ENCODE measurements around the gene NYNRIN.

Gene NYNRIN

GRCh38 chr14:24401810-24402702 lies 3.3 kb downstream of the NYNRIN start:
- peaks cover 0 to 2% of the 10 kb centered on the region in 2 donors for H3K36me3 ChIP-seq (replicated peaks in 1 of 2; ENCODE audit: control insufficient read depth in 2 of 2, insufficient read depth in 2 of 2, low read length in 2 of 2)
- no peak overlapping the region for H2AK5ac ChIP-seq (ENCODE audit: low read depth, low read length)
- no peak overlapping the region for H2BK5ac ChIP-seq (ENCODE audit: low read length)
- no peak overlapping the region for H2BK15ac ChIP-seq (ENCODE audit: low read length)
- no peak overlapping the region for H2BK12ac ChIP-seq (ENCODE audit: low read length)
- no peak overlapping the region for H3K4ac ChIP-seq (ENCODE audit: low read length)
- H2AFZ ChIP-seq (ENCODE audit: low read length), result no peak overlapping the region
- H3K9me3 ChIP-seq (replicated peaks in 1 of 2; ENCODE audit: control insufficient read depth in 2 of 2, insufficient read depth in 1 of 2, low read depth in 1 of 2, low read length in 2 of 2), result no peaks in the 10 kb centered on the region
- no CpG with 5 or more reads among the region's 9 CpGs for WGBS, 2 donors (ENCODE audit: extremely low coverage in 2 of 2, insufficient read length in 2 of 2, insufficient replicate concordance in 1 of 2)
- H4K8ac ChIP-seq (ENCODE audit: low read depth, low read length), result no peak overlapping the region
- H3K27ac ChIP-seq (replicated peaks; ENCODE audit: low read length), result no peak overlapping the region
- H3K23ac ChIP-seq (ENCODE audit: low read depth, low read length, poor library complexity), result no peak overlapping the region
- no peak for DNase-seq (ENCODE audit: low spot score)
- no peak overlapping the region for H3K14ac ChIP-seq (ENCODE audit: low read length)
- no peak overlapping the region for H3K4me3 ChIP-seq (ENCODE audit: low read length in 2 of 2)
- H3K4me2 ChIP-seq (ENCODE audit: insufficient read depth, low read length, poor library complexity, severe bottlenecking), result no peak overlapping the region
- H3K9ac ChIP-seq (ENCODE audit: low read depth, low read length, poor library complexity), result no peak overlapping the region
- peaks cover 0 to 49% (median 0%) of the 10 kb centered on the region in 3 experiments for H3K27me3 ChIP-seq (ENCODE audit: control insufficient read depth in 3 of 3, insufficient read depth in 3 of 3, low read depth in 1 of 3, low read length in 3 of 3)
- no peak overlapping the region for H3K18ac ChIP-seq (ENCODE audit: low read length)
- peaks cover 11 to 28% of the 10 kb centered on the region in 2 donors for H3K4me1 ChIP-seq (ENCODE audit: control insufficient read depth in 2 of 2, insufficient read depth in 1 of 2, low read depth in 1 of 2, low read length in 2 of 2)
- peaks cover 3% of the 10 kb centered on the region for H3K79me1 ChIP-seq (ENCODE audit: low read depth, low read length)
- H4K91ac ChIP-seq (ENCODE audit: low read depth, low read length, poor library complexity), result no peak overlapping the region
- no peak overlapping the region for H2BK120ac ChIP-seq (ENCODE audit: low read depth, low read length)

DNA sequence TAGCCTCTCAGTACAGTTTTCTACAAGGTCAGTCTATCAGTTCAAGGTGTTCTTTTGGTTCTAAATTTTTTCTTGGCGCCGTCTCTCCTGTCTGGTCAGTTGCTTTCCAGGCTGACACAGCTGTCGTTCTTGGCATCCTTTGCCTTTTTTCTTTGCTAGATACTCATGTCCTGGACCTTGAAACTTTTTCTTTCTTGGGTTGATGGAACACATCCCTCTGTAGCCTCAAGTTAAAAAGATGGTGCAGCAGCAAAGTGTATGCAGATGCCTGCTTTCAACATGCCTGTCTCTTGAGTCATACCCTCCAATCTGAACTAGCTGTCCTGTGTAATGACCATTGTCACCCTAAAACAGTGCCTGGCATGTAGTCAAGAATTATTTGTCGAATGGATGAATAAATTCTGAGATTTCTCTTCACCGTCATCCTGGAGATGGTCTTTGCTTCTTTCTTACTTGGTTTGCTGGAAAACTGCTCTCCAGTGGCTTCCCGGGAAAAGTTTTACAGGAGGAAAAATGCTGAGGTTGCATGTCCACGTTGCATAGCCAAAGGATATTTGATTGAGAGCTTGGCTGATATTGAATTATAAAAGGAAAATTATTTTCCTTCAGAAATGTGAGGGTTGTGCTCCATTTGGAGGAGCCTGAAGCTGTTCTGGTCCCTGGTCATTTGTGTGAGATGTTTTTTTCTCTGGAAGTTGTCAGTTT lies 4.6 kb downstream of the NYNRIN start:
- Histone ChIP-seq H3K9me3 (replicated peaks in 1 of 2; ENCODE audit: control insufficient read depth in 2 of 2, insufficient read depth in 1 of 2, low read depth in 1 of 2, low read length in 2 of 2) (no peaks in the 10 kb centered on the region), H2BK120ac (ENCODE audit: low read depth, low read length) (no peak overlapping the region), H3K23ac (ENCODE audit: low read depth, low read length, poor library complexity) (no peak overlapping the region), H2BK12ac (ENCODE audit: low read length) (no peak overlapping the region), H3K4me3 (ENCODE audit: low read length in 2 of 2) (no peak overlapping the region), H3K27me3 (ENCODE audit: control insufficient read depth in 3 of 3, insufficient read depth in 3 of 3, low read depth in 1 of 3, low read length in 3 of 3) (peaks cover 0 to 40% (median 0%) of the 10 kb centered on the region in 3 experiments), H3K14ac (ENCODE audit: low read length) (no peak overlapping the region), H3K9ac (ENCODE audit: low read depth, low read length, poor library complexity) (no peak overlapping the region), H3K36me3 (replicated peaks in 1 of 2; ENCODE audit: control insufficient read depth in 2 of 2, insufficient read depth in 2 of 2, low read length in 2 of 2) (peaks cover 0 to 3% of the 10 kb centered on the region in 2 donors), H3K4me1 (ENCODE audit: control insufficient read depth in 2 of 2, insufficient read depth in 1 of 2, low read depth in 1 of 2, low read length in 2 of 2) (peaks cover 8 to 22% of the 10 kb centered on the region in 2 donors), H2BK5ac (ENCODE audit: low read length) (no peak overlapping the region), H3K18ac (ENCODE audit: low read length) (no peak overlapping the region), H3K27ac (replicated peaks; ENCODE audit: low read length) (no peak overlapping the region), H4K91ac (ENCODE audit: low read depth, low read length, poor library complexity) (no peak overlapping the region), H3K4ac (ENCODE audit: low read length) (no peak overlapping the region), H2AK5ac (ENCODE audit: low read depth, low read length) (no peak overlapping the region), H4K8ac (ENCODE audit: low read depth, low read length) (no peak overlapping the region), H3K79me1 (ENCODE audit: low read depth, low read length) (peaks cover 3% of the 10 kb centered on the region), H2AFZ (ENCODE audit: low read length) (no peak overlapping the region), H3K4me2 (ENCODE audit: insufficient read depth, low read length, poor library complexity, severe bottlenecking) (no peak overlapping the region), H2BK15ac (ENCODE audit: low read length) (no peak overlapping the region)
- WGBS, 2 donors (ENCODE audit: extremely low coverage in 2 of 2, insufficient read length in 2 of 2, insufficient replicate concordance in 1 of 2), result no CpG with 5 or more reads among the region's 7 CpGs
- no peak for DNase-seq (ENCODE audit: low spot score)

- Histone ChIP-seq H2BK5ac (ENCODE audit: low read length) (no peak overlapping the region), H2BK120ac (ENCODE audit: low read depth, low read length) (no peak overlapping the region), H3K79me1 (ENCODE audit: low read depth, low read length) (no peaks in the 10 kb centered on the region), H3K4me2 (ENCODE audit: insufficient read depth, low read length, poor library complexity, severe bottlenecking) (no peak overlapping the region), H3K18ac (ENCODE audit: low read length) (no peak overlapping the region), H3K9ac (ENCODE audit: low read depth, low read length, poor library complexity) (no peak overlapping the region), H3K4ac (ENCODE audit: low read length) (no peak overlapping the region), H3K36me3 (replicated peaks in 1 of 2; ENCODE audit: control insufficient read depth in 2 of 2, insufficient read depth in 2 of 2, low read length in 2 of 2) (peaks cover 0 to 8% of the 10 kb centered on the region in 2 donors), H3K14ac (ENCODE audit: low read length) (no peak overlapping the region), H3K27ac (replicated peaks; ENCODE audit: low read length) (no peak overlapping the region), H2AK5ac (ENCODE audit: low read depth, low read length) (no peak overlapping the region), H2BK12ac (ENCODE audit: low read length) (no peak overlapping the region), H4K8ac (ENCODE audit: low read depth, low read length) (no peak overlapping the region), H4K91ac (ENCODE audit: low read depth, low read length, poor library complexity) (no peak overlapping the region), H3K4me1 (ENCODE audit: control insufficient read depth in 2 of 2, insufficient read depth in 1 of 2, low read depth in 1 of 2, low read length in 2 of 2) (peaks cover 0 to 19% of the 10 kb centered on the region in 2 donors), H3K27me3 (ENCODE audit: control insufficient read depth in 3 of 3, insufficient read depth in 3 of 3, low read depth in 1 of 3, low read length in 3 of 3) (peaks cover 0 to 39% (median 0%) of the 10 kb centered on the region in 3 experiments), H3K23ac (ENCODE audit: low read depth, low read length, poor library complexity) (no peak overlapping the region), H3K4me3 (ENCODE audit: low read length in 2 of 2) (no peak overlapping the region), H3K9me3 (replicated peaks in 1 of 2; ENCODE audit: control insufficient read depth in 2 of 2, insufficient read depth in 1 of 2, low read depth in 1 of 2, low read length in 2 of 2) (no peaks in the 10 kb centered on the region), H2AFZ (ENCODE audit: low read length) (no peak overlapping the region), H2BK15ac (ENCODE audit: low read length) (no peak overlapping the region)
- whole genome bisulfite sequencing, 2 donors (ENCODE audit: extremely low coverage in 2 of 2, insufficient read length in 2 of 2, insufficient replicate concordance in 1 of 2), result no CpG with 5 or more reads among the region's 4 CpGs
- DNase-seq (ENCODE audit: low spot score), result no peak
These were observed 6.0 kb downstream of the NYNRIN start for GRCh38 chr14:24404814-24405213.

DNA sequence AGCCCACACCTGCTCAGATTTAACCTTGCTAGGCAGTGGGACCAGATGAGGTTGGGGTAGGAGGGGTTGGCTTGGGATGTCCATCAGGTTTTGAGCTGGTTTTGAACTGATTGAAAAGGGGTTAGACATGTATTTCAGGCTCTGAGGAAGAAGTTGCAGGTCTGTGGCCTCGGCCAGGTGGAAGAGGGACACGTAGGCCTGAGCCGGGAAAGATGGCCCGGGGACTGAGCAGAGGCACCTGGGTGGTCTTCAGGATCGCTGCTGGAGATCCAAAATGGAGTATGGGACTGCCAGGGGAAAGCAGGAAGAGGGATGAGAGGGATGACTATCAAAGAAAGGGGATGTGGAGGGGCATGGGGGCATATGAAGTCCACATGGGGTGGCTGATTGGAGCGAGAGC lies 7.6 kb downstream of the NYNRIN start:
- Histone ChIP-seq H2BK120ac (ENCODE audit: low read depth, low read length) (no peak overlapping the region), H3K79me1 (ENCODE audit: low read depth, low read length) (peaks cover 1% of the 10 kb centered on the region), H3K23ac (ENCODE audit: low read depth, low read length, poor library complexity) (no peak overlapping the region), H3K9ac (ENCODE audit: low read depth, low read length, poor library complexity) (no peak overlapping the region), H3K27ac (replicated peaks; ENCODE audit: low read length) (no peak overlapping the region), H2AK5ac (ENCODE audit: low read depth, low read length) (no peak overlapping the region), H3K27me3 (ENCODE audit: control insufficient read depth in 3 of 3, insufficient read depth in 3 of 3, low read depth in 1 of 3, low read length in 3 of 3) (peaks cover 0 to 36% (median 0%) of the 10 kb centered on the region in 3 experiments), H4K8ac (ENCODE audit: low read depth, low read length) (no peak overlapping the region), H3K36me3 (replicated peaks in 1 of 2; ENCODE audit: control insufficient read depth in 2 of 2, insufficient read depth in 2 of 2, low read length in 2 of 2) (peaks cover 0 to 13% of the 10 kb centered on the region in 2 donors), H3K4ac (ENCODE audit: low read length) (no peak overlapping the region), H3K14ac (ENCODE audit: low read length) (no peak overlapping the region), H3K9me3 (replicated peaks in 1 of 2; ENCODE audit: control insufficient read depth in 2 of 2, insufficient read depth in 1 of 2, low read depth in 1 of 2, low read length in 2 of 2) (no peaks in the 10 kb centered on the region), H3K4me3 (ENCODE audit: low read length in 2 of 2) (no peak overlapping the region), H4K91ac (ENCODE audit: low read depth, low read length, poor library complexity) (no peak overlapping the region), H2BK15ac (ENCODE audit: low read length) (no peak overlapping the region), H3K4me1 (ENCODE audit: control insufficient read depth in 2 of 2, insufficient read depth in 1 of 2, low read depth in 1 of 2, low read length in 2 of 2) (peaks cover 0 to 11% of the 10 kb centered on the region in 2 donors), H2BK5ac (ENCODE audit: low read length) (no peak overlapping the region), H3K18ac (ENCODE audit: low read length) (no peak overlapping the region), H2BK12ac (ENCODE audit: low read length) (no peak overlapping the region), H3K4me2 (ENCODE audit: insufficient read depth, low read length, poor library complexity, severe bottlenecking) (no peak overlapping the region), H2AFZ (ENCODE audit: low read length) (no peak overlapping the region)
- no peak for DNase-seq (ENCODE audit: low spot score)
- WGBS, 2 donors (ENCODE audit: extremely low coverage in 2 of 2, insufficient read length in 2 of 2, insufficient replicate concordance in 1 of 2), result no CpG with 5 or more reads among the region's 6 CpGs
